Immature natural killer cell (primary cell): ENCODE data around the gene FOCAD. TPM values are rescaled to one million over a fixed set of nuclear protein-coding genes. Genes with fewer than 3 reads are reported as not detected.

Experiments used
- DNase-seq, 3 donors: peaks; one replicate each; pipeline ENCODE4 v3.0.0; 2022; ENCODE audit warnings: mixed read lengths in 1 of 3
- H3K27ac Mint-ChIP-seq, 6 donors: one replicate each; pipeline ENCODE4 v1.8.0; 2020; ENCODE audit warnings: mixed read lengths in 6 of 6, mild to moderate bottlenecking in 5 of 6, inconsistent platforms in 4 of 6, moderate library complexity in 3 of 6
- H3K27me3 Mint-ChIP-seq, 3 donors: one replicate each; pipeline ENCODE4 v1.8.0; 2020 to 2021; ENCODE audit warnings: low read depth in 3 of 3, mild to moderate bottlenecking in 3 of 3, mixed read lengths in 3 of 3, moderate library complexity in 3 of 3, inconsistent platforms in 1 of 3
- H3K36me3 Mint-ChIP-seq, 3 donors: one replicate each; pipeline ENCODE4 v1.8.0; 2020; ENCODE audit warnings: mixed read lengths in 3 of 3, inconsistent platforms in 2 of 3, mild to moderate bottlenecking in 2 of 3
- H3K4me1 Mint-ChIP-seq, 2 donors: one replicate each; pipeline ENCODE4 v1.8.0; 2020; ENCODE audit warnings: inconsistent platforms in 2 of 2, mild to moderate bottlenecking in 2 of 2, mixed read lengths in 2 of 2, moderate library complexity in 1 of 2
- H3K4me3 Mint-ChIP-seq, 5 donors: one replicate each; pipeline ENCODE4 v1.8.0; 2020; ENCODE audit warnings: mild to moderate bottlenecking in 5 of 5, mixed read lengths in 5 of 5, inconsistent platforms in 3 of 5, moderate library complexity in 3 of 5
- H3K9me3 Mint-ChIP-seq, 6 donors: one replicate each; pipeline ENCODE4 v1.8.0; 2020; ENCODE audit warnings: mild to moderate bottlenecking in 6 of 6, mixed read lengths in 6 of 6, inconsistent platforms in 4 of 6, moderate library complexity in 3 of 6
- polyA plus RNA-seq, 3 donors: library from polyadenylated mRNA; unstranded; fragments of 300-500 nt; fragmentation: Illumina TruSeq; gene quantifications; one replicate each; pipeline ENCODE4 v1.2.3, GENCODE V29; 2021

Gene FOCAD
- polyA plus RNA-seq, 3 donors from 2014 or later = 9.1 to 18.5 (median 13.9) TPM

- Mint-ChIP-seq H3K4me3 (no peak overlapping the region), H3K36me3 (peaks cover 5 to 18% (median 13%) of the 10 kb centered on the region in 3 donors), H3K27ac (no peak overlapping the region), H3K27me3 (no peaks in the 10 kb centered on the region), H3K9me3 (no peaks in the 10 kb centered on the region), H3K4me1 (peaks cover 20 to 32% of the 10 kb centered on the region in 2 donors)
- DNase-seq = no peak
These were observed 45.5 kb downstream of the FOCAD start for GRCh38 chr9:20729523-20729922.

- peaks cover 9 to 15% of the 10 kb centered on the region in 2 donors for H3K4me1 Mint-ChIP-seq
- H3K36me3 Mint-ChIP-seq = peaks cover 0 to 9% (median 8%) of the 10 kb centered on the region in 3 donors
- no peaks in the 10 kb centered on the region for H3K27me3 Mint-ChIP-seq
- no peak for DNase-seq
- H3K4me3 Mint-ChIP-seq = no peak overlapping the region
- no peaks in the 10 kb centered on the region for H3K9me3 Mint-ChIP-seq
- H3K27ac Mint-ChIP-seq = no peak overlapping the region
These were observed 48.1 kb downstream of the FOCAD start for GRCh38 chr9:20732118-20732517.

GRCh38 chr9:20734275-20734674 lies 50.2 kb downstream of the FOCAD start:
- H3K4me1 Mint-ChIP-seq = peaks cover 9 to 15% of the 10 kb centered on the region in 2 donors
- H3K4me3 Mint-ChIP-seq = no peak overlapping the region
- H3K27me3 Mint-ChIP-seq = no peaks in the 10 kb centered on the region
- no peaks in the 10 kb centered on the region for H3K9me3 Mint-ChIP-seq
- no peak for DNase-seq
- no peak overlapping the region for H3K27ac Mint-ChIP-seq
- peaks cover 0 to 12% (median 4%) of the 10 kb centered on the region in 3 donors for H3K36me3 Mint-ChIP-seq

- Mint-ChIP-seq H3K27me3 (no peaks in the 10 kb centered on the region), H3K27ac (peak overlapping the region in 1 of 6 donors; percentile 67), H3K4me3 (peak overlapping the region in 1 of 5 donors; percentile 43), H3K9me3 (no peaks in the 10 kb centered on the region), H3K4me1 (peaks cover 16 to 18% of the 10 kb centered on the region in 2 donors), H3K36me3 (peaks cover 0 to 15% (median 13%) of the 10 kb centered on the region in 3 donors)
- no peak for DNase-seq
These were observed 56.2 kb downstream of the FOCAD start for GRCh38 chr9:20740304-20740703.

- Mint-ChIP-seq H3K27ac (peak overlapping the region in 2 of 6 donors; percentile 21 to 39), H3K27me3 (no peaks in the 10 kb centered on the region)
- no peak for DNase-seq
These were observed 57.0 kb downstream of the FOCAD start for GRCh38 chr9:20740929-20741582.

GRCh38 chr9:20742833-20743232 lies 58.8 kb downstream of the FOCAD start:
- Mint-ChIP-seq H3K9me3 (no peaks in the 10 kb centered on the region), H3K27me3 (no peaks in the 10 kb centered on the region), H3K36me3 (peaks cover 0 to 15% (median 13%) of the 10 kb centered on the region in 3 donors), H3K4me3 (no peak overlapping the region), H3K4me1 (peaks cover 16 to 18% of the 10 kb centered on the region in 2 donors), H3K27ac (peak overlapping the region in 1 of 6 donors; percentile 21)
- no peak for DNase-seq

More at GRCh38 chr9:20740929-20741582, 57.0 kb downstream of the FOCAD start:
- Mint-ChIP-seq H3K4me1 (peaks cover 16 to 18% of the 10 kb centered on the region in 2 donors), H3K9me3 (no peaks in the 10 kb centered on the region), H3K36me3 (peaks cover 0 to 15% (median 13%) of the 10 kb centered on the region in 3 donors), H3K4me3 (no peak overlapping the region)

- peaks cover 0 to 13% (median 10%) of the 10 kb centered on the region in 3 donors for H3K36me3 Mint-ChIP-seq
- no peaks in the 10 kb centered on the region for H3K9me3 Mint-ChIP-seq
- no peak for DNase-seq
- H3K27ac Mint-ChIP-seq = no peak overlapping the region
- H3K4me1 Mint-ChIP-seq = peaks cover 16 to 18% of the 10 kb centered on the region in 2 donors
- H3K27me3 Mint-ChIP-seq = no peaks in the 10 kb centered on the region
- H3K4me3 Mint-ChIP-seq = no peak overlapping the region
These were observed 60.1 kb downstream of the FOCAD start for GRCh38 chr9:20744036-20744630.

- DNase-seq = no peak
- Mint-ChIP-seq H3K4me1 (peaks cover 0 to 1% of the 10 kb centered on the region in 2 donors), H3K36me3 (peaks cover 0 to 6% (median 3%) of the 10 kb centered on the region in 3 donors), H3K27ac (no peak overlapping the region), H3K4me3 (no peak overlapping the region), H3K27me3 (no peaks in the 10 kb centered on the region), H3K9me3 (no peaks in the 10 kb centered on the region)
These were observed 62.9 kb downstream of the FOCAD start for GRCh38 chr9:20746967-20747366.

GRCh38 chr9:20749496-20750198 lies 65.6 kb downstream of the FOCAD start:
- Mint-ChIP-seq H3K4me1 (no peaks in the 10 kb centered on the region), H3K27me3 (no peaks in the 10 kb centered on the region), H3K36me3 (no peaks in the 10 kb centered on the region), H3K9me3 (no peaks in the 10 kb centered on the region), H3K4me3 (no peak overlapping the region), H3K27ac (no peak overlapping the region)
- no peak for DNase-seq

GRCh38 chr9:20753761-20754160 lies 69.7 kb downstream of the FOCAD start:
- no peak overlapping the region for H3K27ac Mint-ChIP-seq
- H3K4me1 Mint-ChIP-seq = no peaks in the 10 kb centered on the region
- no peak for DNase-seq
- H3K36me3 Mint-ChIP-seq = peaks cover 8 to 11% (median 11%) of the 10 kb centered on the region in 3 donors
- H3K4me3 Mint-ChIP-seq = no peak overlapping the region
- no peaks in the 10 kb centered on the region for H3K9me3 Mint-ChIP-seq
- peaks cover 0 to 2% (median 0%) of the 10 kb centered on the region in 3 donors for H3K27me3 Mint-ChIP-seq

GRCh38 chr9:20754556-20754955 lies 70.5 kb downstream of the FOCAD start:
- Mint-ChIP-seq H3K27ac (no peak overlapping the region), H3K9me3 (no peaks in the 10 kb centered on the region), H3K27me3 (peaks cover 0 to 2% (median 0%) of the 10 kb centered on the region in 3 donors), H3K4me3 (no peak overlapping the region), H3K4me1 (no peaks in the 10 kb centered on the region), H3K36me3 (peaks cover 8 to 16% (median 11%) of the 10 kb centered on the region in 3 donors)
- DNase-seq = no peak

GRCh38 chr9:20760246-20760891 lies 76.3 kb downstream of the FOCAD start:
- no peak overlapping the region for H3K27ac Mint-ChIP-seq
- H3K9me3 Mint-ChIP-seq = no peaks in the 10 kb centered on the region
- H3K4me1 Mint-ChIP-seq = no peaks in the 10 kb centered on the region
- H3K27me3 Mint-ChIP-seq = peaks cover 0 to 2% (median 0%) of the 10 kb centered on the region in 3 donors
- H3K4me3 Mint-ChIP-seq = no peak overlapping the region
- no peak for DNase-seq
- peaks cover 14 to 39% (median 27%) of the 10 kb centered on the region in 3 donors for H3K36me3 Mint-ChIP-seq

- no peak overlapping the region for H3K4me3 Mint-ChIP-seq
- DNase-seq = no peak
- H3K4me1 Mint-ChIP-seq = no peaks in the 10 kb centered on the region
- peaks cover 31 to 42% (median 40%) of the 10 kb centered on the region in 3 donors for H3K36me3 Mint-ChIP-seq
- no peaks in the 10 kb centered on the region for H3K27me3 Mint-ChIP-seq
- no peaks in the 10 kb centered on the region for H3K9me3 Mint-ChIP-seq
- H3K27ac Mint-ChIP-seq = no peak overlapping the region
These were observed 86.9 kb downstream of the FOCAD start for GRCh38 chr9:20770947-20771346.
